K562 (cell line): ENCODE results near the gene MAP7D1. TPM values are rescaled to one million over a fixed set of nuclear protein-coding genes. Genes with fewer than 3 reads are reported as not detected.
A peak's percentile ranks its signal among the peaks of the same experiment; 100 is the strongest.

ENCODE experiments used
- ARID1B ChIP-seq: fragments of 450-650 bp; IDR thresholded peaks from 2 replicates; pipeline ENCODE4 v1.6.1; 2016; ENCODE audit warnings: antibody characterized with exemption, mild to moderate bottlenecking, inconsistent platforms
- CBFA2T3 ChIP-seq: fragments of 450-650 bp; IDR thresholded peaks from 2 replicates; pipeline ENCODE4 v1.6.1; 2017
- CHD1 ChIP-seq: fragments of 200-600 bp; sonication (generic); IDR thresholded peaks from one replicate; pipeline ENCODE4 v1.6.1; 2012; ENCODE audit warnings: mild to moderate bottlenecking, moderate library complexity, low read length, inconsistent platforms
- CTCFL ChIP-seq: IDR thresholded peaks from 2 replicates; pipeline ENCODE4 v1.6.1; 2011; ENCODE audit warnings: borderline replicate concordance, low read depth, mild to moderate bottlenecking, moderate library complexity, low read length; ENCODE audit not compliant: insufficient read depth, poor library complexity, severe bottlenecking
- EP300 ChIP-seq: IDR thresholded peaks from 2 replicates; pipeline ENCODE4 v1.6.1; 2012; ENCODE audit warnings: low read length, improper control_type of control experiment
- ETV6 ChIP-seq, 3 experiments: fragments of 150-350 bp in 1 of 3; sonication (generic) in 1 of 3; formaldehyde crosslinking in 1 of 3; IDR thresholded peaks; 2 replicates each; pipeline versions ENCODE4 v1.6.1 to v1.8.0; 2014 to 2022; ENCODE audit warnings: borderline replicate concordance in 2 of 3, low read depth in 2 of 3, antibody characterized with exemption in 1 of 3, low read length in 1 of 3, mild to moderate bottlenecking in 1 of 3, missing genetic modification reagents in 1 of 3
- HLTF ChIP-seq: fragments of 450-650 bp; IDR thresholded peaks from 2 replicates; pipeline ENCODE4 v1.6.1; 2016
- HOXB6 ChIP-seq: fragments of 250-450 bp; sonication (Bioruptor Pico); IDR thresholded peaks from 2 replicates; pipeline ENCODE4 v1.5.1; 2022; ENCODE audit warnings: mild to moderate bottlenecking, borderline replicate concordance
- KDM4B ChIP-seq, 2 experiments: fragments of 450-650 bp in 1 of 2; sonication (generic) in 1 of 2; IDR thresholded peaks; 2 replicates each; pipeline ENCODE4 v1.6.1; 2016 to 2017; ENCODE audit warnings: borderline replicate concordance in 2 of 2, antibody characterized with exemption in 1 of 2, low read depth in 1 of 2, mild to moderate bottlenecking in 1 of 2
- MCM5 ChIP-seq: fragments of 450-650 bp; IDR thresholded peaks from 2 replicates; pipeline ENCODE4 v1.6.1; 2016; ENCODE audit warnings: low read depth
- MCM7 ChIP-seq, 2 experiments: fragments of 450-650 bp; IDR thresholded peaks; 2 replicates each; pipeline ENCODE4 v1.6.1; 2016 to 2018
- NCOR1 ChIP-seq: fragments of 450-650 bp; IDR thresholded peaks from 2 replicates; pipeline ENCODE4 v1.6.1; 2016; ENCODE audit warnings: mild to moderate bottlenecking, moderate library complexity
- NFATC3 ChIP-seq: fragments of 450-650 bp; IDR thresholded peaks from 2 replicates; pipeline ENCODE4 v1.6.1; 2017; ENCODE audit warnings: mild to moderate bottlenecking
- PATZ1 ChIP-seq: fragments of 250-450 bp; sonication (Bioruptor Pico); IDR thresholded peaks from 2 replicates; pipeline ENCODE4 v1.5.0; 2020; ENCODE audit warnings: mild to moderate bottlenecking, borderline replicate concordance
- PHB2 ChIP-seq: fragments of 450-650 bp; IDR thresholded peaks from 2 replicates; pipeline ENCODE4 v1.6.1; 2017; ENCODE audit warnings: low read depth
- PHF21A ChIP-seq: fragments of 450-650 bp; IDR thresholded peaks from 2 replicates; pipeline ENCODE4 v1.6.1; 2017; ENCODE audit warnings: low read depth, borderline replicate concordance
- POLR2G ChIP-seq: fragments of 200-400 bp; formaldehyde crosslinking; IDR thresholded peaks from 2 replicates; pipeline ENCODE4 v1.6.1; 2017; ENCODE audit warnings: low read depth, mild to moderate bottlenecking, antibody characterized with exemption, low read length, moderate library complexity
- RCOR1 ChIP-seq, 2 experiments: IDR thresholded peaks; 2 replicates each; pipeline ENCODE4 v1.6.1; 2012; ENCODE audit warnings: low read depth in 2 of 2, low read length in 2 of 2, borderline replicate concordance in 1 of 2, improper control_type of control experiment in 1 of 2
- SAFB2 ChIP-seq: fragments of 200-400 bp; formaldehyde crosslinking; IDR thresholded peaks from 2 replicates; pipeline ENCODE4 v1.6.1; 2018; ENCODE audit warnings: borderline replicate concordance, low read length, low read depth, moderate library complexity; ENCODE audit not compliant: severe bottlenecking
- SRSF1 ChIP-seq: fragments of 200-400 bp; formaldehyde crosslinking; IDR thresholded peaks from 2 replicates; pipeline ENCODE4 v1.6.1; 2017; ENCODE audit warnings: mild to moderate bottlenecking, low read depth, low read length, moderate library complexity
- THRB ChIP-seq: fragments of 450-650 bp; formaldehyde crosslinking; conservative IDR thresholded peaks from 2 replicates; pipeline ENCODE4 v1.4.0; 2022; ENCODE audit warnings: mild to moderate bottlenecking, missing genetic modification characterization
- XRCC5 ChIP-seq: fragments of 200-400 bp; formaldehyde crosslinking; IDR thresholded peaks from 2 replicates; pipeline ENCODE4 v1.6.1; 2017; ENCODE audit warnings: low read depth, mild to moderate bottlenecking, low read length
- ZNF347 ChIP-seq: fragments of 450-650 bp; formaldehyde crosslinking; IDR thresholded peaks from 2 replicates; pipeline ENCODE4 v1.4.0; 2020; ENCODE audit warnings: low read depth, mild to moderate bottlenecking, moderate library complexity
- ZNF766 ChIP-seq: fragments of 200-800 bp; sonication (Bioruptor generic); conservative IDR thresholded peaks from 2 replicates; pipeline ENCODE4 v1.6.1; 2016; ENCODE audit warnings: missing genetic modification characterization, missing compliant biosample characterization
- polyA plus RNA-seq, 8 experiments: library from polyadenylated mRNA; depleted of rRNA in 4 of 8; stranded (reverse) in 5 of 8; unstranded in 3 of 8; fragments of >200 nt; fragmentation: Nextera tagmentation in 2 of 8; fragmentation: Illumina TruSeq in 1 of 8; extraction: Ambion mirVana in 2 of 8; extraction: Trizol in 1 of 8; gene quantifications; 2 replicates each; pipeline versions ENCODE4 v1.2.1 to v1.2.3, GENCODE V29; 2011 to 2014; ENCODE audit warnings: inconsistent platforms in 1 of 8, missing spikeins in 1 of 8
- total RNA-seq, 7 experiments: library from RNA; depleted of rRNA in 6 of 7; stranded (reverse); fragments of >200 nt in 6 of 7; fragmentation: Illumina TruSeq in 2 of 7; extraction: Trizol in 2 of 7; gene quantifications; 2 replicates each; pipeline versions ENCODE4 v1.2.1 to v1.2.3, GENCODE V29; 2011 to 2021; ENCODE audit warnings: low replicate concordance in 1 of 7

MAP7D1 gene
- total and polyA plus RNA-seq, 9 of the 15 experiments (the other 6 are each of a cell fraction or from before 2014, with no cell fraction given) = 3.6 to 108 (median 34.5) TPM

GRCh38 chr1:36225283-36225899 is 69.4 kb downstream of the MAP7D1 start (continued):
- TF ChIP-seq CTCFL (no peak), EP300 (no peak), HOXB6 (no peak), HLTF (no peak), MCM7 (IDR thresholded peaks at IDR 0.05) (no peak), CHD1 (peak; percentile 61), SAFB2 (no peak), NCOR1 (0 out of 2 replicates have a peak, but pooled peaks have one; percentile 2), SRSF1 (no peak), ZNF347 (CRISPR knock-in tag) (no peak), XRCC5 (no peak), NFATC3 (no peak), KDM4B (IDR thresholded peaks at IDR 0.05; ENCODE audit: borderline replicate concordance in 2 of 2, low read depth in 1 of 2) (no peak), CBFA2T3 (peak; percentile 70), ARID1B (peak; percentile 10; the same call in 1 of the 2 replicates), PHF21A (no peak), MCM5 (no peak), RCOR1 (IDR thresholded peaks at IDR 0.05; ENCODE audit: borderline replicate concordance in 1 of 2, low read depth in 2 of 2, low read length in 2 of 2) (no peak; a peak in 1 of 4 replicates), ZNF766 (CRISPR knock-in tag) (no peak), PATZ1 (CRISPR knock-in tag) (no peak), PHB2 (no peak), ETV6 (IDR thresholded peaks at IDR 0.05; ENCODE audit: borderline replicate concordance in 1 of 2, low read depth in 2 of 2, low read length in 1 of 2) (no peak), ETV6 (CRISPR knock-in tag; IDR thresholded peaks at IDR 0.05; ENCODE audit: borderline replicate concordance) (no peak), THRB (CRISPR knock-in tag) (no peak), POLR2G (no peak)
